ENCODE results near the gene RAB3A.

RAB3A gene

GRCh38 chr19:18156841-18157464 is 46.9 kb downstream of the RAB3A start:
- H3K27ac ChIP-seq = peak overlapping the region; percentile 40 to 78

GRCh38 chr19:18156268-18156667 is 47.6 kb downstream of the RAB3A start:
- DNase-seq (ENCODE audit: low spot score) = no peak
- H3K27ac ChIP-seq = peak overlapping the region; percentile 40 to 78
- no peak for TF ChIP-seq CTCF (IDR thresholded peaks at IDR 0.05)
- H3K4me3 ChIP-seq = no peak overlapping the region

More at GRCh38 chr19:18156841-18157464, 46.9 kb downstream of the RAB3A start:
- no peak for DNase-seq (ENCODE audit: low spot score)
- peak overlapping the region; percentile 32 for H3K4me3 ChIP-seq
- TF ChIP-seq CTCF (IDR thresholded peaks at IDR 0.05) = no peak

GRCh38 chr19:18155095-18156087 is 48.5 kb downstream of the RAB3A start:
- Histone ChIP-seq H3K27ac (no peak overlapping the region), H3K4me3 (no peak overlapping the region)
- no peak for DNase-seq (ENCODE audit: low spot score)
- TF ChIP-seq CTCF (IDR thresholded peaks at IDR 0.05) = no peak

GRCh38 chr19:18153556-18154134 is 50.2 kb downstream of the RAB3A start:
- no peak for DNase-seq (ENCODE audit: low spot score)
- no peak for TF ChIP-seq CTCF (IDR thresholded peaks at IDR 0.05)
- peak overlapping the region; percentile 80 for H3K4me3 ChIP-seq
- peak overlapping the region; percentile 77 to 93 for H3K27ac ChIP-seq

- peak; percentile 98 for DNase-seq (ENCODE audit: low spot score)
- no peak for TF ChIP-seq CTCF (IDR thresholded peaks at IDR 0.05)
- Histone ChIP-seq H3K4me3 (peak within 1 kb of the TSS; percentile 80), H3K27ac (peak within 1 kb of the TSS; percentile 77 to 93)
Observed at GRCh38 chr19:18152817-18153555, 50.9 kb downstream of the RAB3A start, which contains the start of gene PIK3R2. Gene PIK3R2 (plus strand): TSS chr19:18153163. CDS start chr19:18155880, 2,717 bp downstream.

GRCh38 chr19:18152442-18152816 is 51.4 kb downstream of the RAB3A start:
- peak; percentile 98 for DNase-seq (ENCODE audit: low spot score)
- no peak for TF ChIP-seq CTCF (IDR thresholded peaks at IDR 0.05)
- H3K27ac ChIP-seq = peak overlapping the region; percentile 77 to 93

More at GRCh38 chr19:18152442-18152816, 51.4 kb downstream of the RAB3A start:
- H3K4me3 ChIP-seq = peak overlapping the region; percentile 80

Data from coronary artery (tissue), 2 donors.